A549 (cell line): ENCODE results near the gene DNAH17. TPM values are rescaled to one million over a fixed set of nuclear protein-coding genes. Genes with fewer than 3 reads are reported as not detected.

ENCODE experiments used
- ATAC-seq, 2 experiments: fragments of 200-7000 bp in 1 of 2; fragments of >200 bp in 1 of 2; cut with Nextera tagmentation in 1 of 2; cut with Tn5 transposase in 1 of 2; 3 replicates each; pipeline versions ENCODE4 v1.8.0 to v1.9.1; 2018 to 2020; ENCODE audit warnings: mild to moderate bottlenecking in 1 of 2, moderate library complexity in 1 of 2
- CTCF ChIA-PET: fragments of 300-600 bp; sonication (Branson Sonifier 250); formaldehyde crosslinking; extraction: SDS; loops from one replicate; lab custom pipeline; 2021; ENCODE audit warnings: antibody characterized with exemption, inconsistent platforms; lab: Yijun Ruan, JAX
- POLR2A ChIA-PET: fragments of 350-600 bp; formaldehyde crosslinking; extraction: SDS; loops from one replicate; lab custom pipeline; 2021; ENCODE audit warnings: antibody characterized with exemption, inconsistent platforms; lab: Yijun Ruan, JAX
- DNase-seq, 2 experiments: peaks; one replicate each; pipeline versions ENCODE4 v3.0.0 to v3.0.0-alpha.2; 2011 to 2016; ENCODE audit warnings: low read depth in 1 of 2, low spot score in 1 of 2
- FAIRE-seq: peaks from 2 replicates; lab custom pipeline; 2011; peaks lifted over from hg19 to GRCh38; lab: Jason Lieb, UNC
- H3K27ac ChIP-seq, 2 experiments: fragments of >200 bp; sonication (Bioruptor Twin); formaldehyde crosslinking; 3 replicates each; pipeline ENCODE4 v1.5.1; 2016 to 2017
- H3K4me1 ChIP-seq: fragments of >200 bp; sonication (Bioruptor Twin); formaldehyde crosslinking; 3 replicates; pipeline ENCODE4 v1.6.1; 2016
- H3K4me2 ChIP-seq: fragments of >200 bp; sonication (Bioruptor Twin); formaldehyde crosslinking; 3 replicates; pipeline ENCODE4 v1.6.1; 2016
- H3K4me3 ChIP-seq: fragments of >200 bp; sonication (Bioruptor Twin); formaldehyde crosslinking; 3 replicates; pipeline ENCODE4 v1.5.1; 2016
- H3K9me3 ChIP-seq: fragments of >200 bp; sonication (Bioruptor Twin); formaldehyde crosslinking; 3 replicates; pipeline ENCODE4 v1.6.1; 2016
- BHLHE40 ChIP-seq: IDR thresholded peaks from 2 replicates; pipeline ENCODE4 v1.6.1; 2012; ENCODE audit warnings: low read depth, low read length, inconsistent platforms
- CEBPB ChIP-seq, 2 experiments: fragments of >200 bp in 1 of 2; sonication (Bioruptor Twin) in 1 of 2; formaldehyde crosslinking in 1 of 2; IDR thresholded peaks; 2 replicates each; pipeline ENCODE4 v1.6.1; 2012 to 2016
- CHD2 ChIP-seq: fragments of 150-350 bp; IDR thresholded peaks from 2 replicates; pipeline ENCODE4 v1.6.1; 2014; ENCODE audit warnings: low read length; ENCODE audit not compliant: partially characterized antibody
- CHD4 ChIP-seq: fragments of 200-600 bp; sonication (generic); IDR thresholded peaks from 2 replicates; pipeline ENCODE4 v1.6.1; 2016; ENCODE audit warnings: antibody characterized with exemption, mild to moderate bottlenecking, borderline replicate concordance
- EHF ChIP-seq: fragments of 250-450 bp; sonication (Bioruptor Pico); IDR thresholded peaks from 2 replicates; pipeline ENCODE4 v1.5.0; 2020; ENCODE audit warnings: mild to moderate bottlenecking
- ESRRA ChIP-seq: fragments of 150-350 bp; IDR thresholded peaks from 2 replicates; pipeline ENCODE4 v1.6.1; 2014; ENCODE audit warnings: mild to moderate bottlenecking, low read length, borderline replicate concordance
- FOSB ChIP-seq: fragments of 250-450 bp; sonication (Bioruptor Pico); IDR thresholded peaks from 2 replicates; pipeline ENCODE4 v1.5.0; 2020; ENCODE audit warnings: mild to moderate bottlenecking, moderate library complexity
- FOXS1 ChIP-seq: fragments of 250-450 bp; sonication (Bioruptor Pico); IDR thresholded peaks from 2 replicates; pipeline ENCODE4 v1.5.0; 2020; ENCODE audit warnings: mild to moderate bottlenecking, moderate library complexity
- GATA3 ChIP-seq: IDR thresholded peaks from 2 replicates; pipeline ENCODE4 v1.6.1; 2012; ENCODE audit warnings: borderline replicate concordance
- HDAC2 ChIP-seq: fragments of 200-600 bp; sonication (generic); IDR thresholded peaks from 2 replicates; pipeline ENCODE4 v1.6.1; 2016
- HOXB5 ChIP-seq: fragments of 250-450 bp; sonication (Bioruptor Pico); IDR thresholded peaks from 2 replicates; pipeline ENCODE4 v1.5.0; 2020; ENCODE audit warnings: mild to moderate bottlenecking, moderate library complexity
- KDM5A ChIP-seq: fragments of 200-600 bp; sonication (generic); IDR thresholded peaks from 2 replicates; pipeline ENCODE4 v1.6.1; 2016; ENCODE audit warnings: antibody characterized with exemption, mild to moderate bottlenecking
- MAX ChIP-seq: IDR thresholded peaks from 2 replicates; pipeline ENCODE4 v1.6.1; 2012
- MAZ ChIP-seq: fragments of 150-350 bp; IDR thresholded peaks from 2 replicates; pipeline ENCODE4 v1.6.1; 2014; ENCODE audit warnings: antibody characterized with exemption, low read depth, low read length, borderline replicate concordance
- NFE2L2 ChIP-seq: fragments of 150-350 bp; conservative IDR thresholded peaks from 2 replicates; pipeline ENCODE4 v1.6.1; 2014; ENCODE audit warnings: low read length
- NPAS2 ChIP-seq: fragments of 250-450 bp; sonication (Bioruptor Pico); IDR thresholded peaks from 2 replicates; pipeline ENCODE4 v1.8.0; 2022; ENCODE audit warnings: mild to moderate bottlenecking, moderate library complexity, borderline replicate concordance
- NR3C1 ChIP-seq: fragments of >200 bp; sonication (Bioruptor Twin); formaldehyde crosslinking; IDR thresholded peaks from 3 replicates; pipeline ENCODE4 v1.6.1; 2017
- PBX3 ChIP-seq: IDR thresholded peaks from 2 replicates; pipeline ENCODE4 v1.6.1; 2012
- PHF8 ChIP-seq: fragments of 200-600 bp; sonication (generic); IDR thresholded peaks from 2 replicates; pipeline ENCODE4 v1.6.1; 2016; ENCODE audit warnings: low read depth, mild to moderate bottlenecking, antibody characterized with exemption, moderate library complexity, borderline replicate concordance
- POLR2A ChIP-seq: IDR thresholded peaks from 2 replicates; pipeline ENCODE4 v1.6.1; 2012; ENCODE audit warnings: mild to moderate bottlenecking, low read length
- RAD21 ChIP-seq, 2 experiments: fragments of >200 bp in 1 of 2; sonication (Bioruptor Twin) in 1 of 2; formaldehyde crosslinking in 1 of 2; IDR thresholded peaks in 1 of 2; conservative IDR thresholded peaks in 1 of 2; 2 replicates in 1 of 2; 3 replicates in 1 of 2; pipeline ENCODE4 v1.6.1; 2012 to 2018; ENCODE audit warnings: inconsistent platforms in 1 of 2
- RNF2 ChIP-seq: fragments of 200-600 bp; sonication (generic); IDR thresholded peaks from 2 replicates; pipeline ENCODE4 v1.6.1; 2016; ENCODE audit warnings: low read depth, mild to moderate bottlenecking, antibody characterized with exemption, moderate library complexity, borderline replicate concordance
- TFCP2L1 ChIP-seq: fragments of 250-450 bp; sonication (Bioruptor Pico); IDR thresholded peaks from 2 replicates; pipeline ENCODE4 v1.5.0; 2021; ENCODE audit warnings: mild to moderate bottlenecking
- TP53 ChIP-seq: fragments of 250-450 bp; sonication (Bioruptor Pico); IDR thresholded peaks from 2 replicates; pipeline ENCODE4 v1.5.0; 2021; ENCODE audit warnings: mild to moderate bottlenecking, moderate library complexity
- ZC3H11A ChIP-seq: fragments of 450-650 bp; IDR thresholded peaks from 2 replicates; pipeline ENCODE4 v1.6.1; 2014; ENCODE audit warnings: antibody characterized with exemption, mild to moderate bottlenecking
- ZFP36 ChIP-seq: fragments of 450-650 bp; IDR thresholded peaks from 2 replicates; pipeline ENCODE4 v1.6.1; 2014; ENCODE audit warnings: borderline replicate concordance; ENCODE audit not compliant: partially characterized antibody
- WGBS: methylation state at CpG from one replicate; pipeline ENCODE4 v1.1.6; 2017; ENCODE audit errors: missing lambda C conversion rate; 5-methylcytosine and 5-hydroxymethylcytosine counted together
- polyA plus RNA-seq, 4 experiments: library from polyadenylated mRNA; depleted of rRNA in 3 of 4; stranded (reverse); fragments of >200 nt; fragmentation: RNase III in 1 of 4; extraction: RNeasy Plus Mini Kit Qiagen cat#74134 plus additional on column Dnase treatment in 1 of 4; gene quantifications; 2 replicates in 3 of 4; 3 replicates in 1 of 4; pipeline ENCODE4 v1.2.3, GENCODE V29; 2011 to 2017
- TF ChIP-seq, protein P1 (sequence below): fragments of 450-650 bp; IDR thresholded peaks from 2 replicates; pipeline ENCODE4 v1.6.1; 2014; ENCODE audit warnings: antibody characterized with exemption
- TF ChIP-seq, protein P2 (sequence below): fragments of 250-450 bp; sonication (Bioruptor Pico); IDR thresholded peaks from 2 replicates; pipeline ENCODE4 v1.5.0; 2021; ENCODE audit warnings: mild to moderate bottlenecking, moderate library complexity, borderline replicate concordance
- TF ChIP-seq, protein P3 (sequence below): fragments of >200 bp; sonication (Bioruptor Twin); formaldehyde crosslinking; IDR thresholded peaks from 2 replicates; pipeline ENCODE4 v1.6.1; 2016
- TF ChIP-seq, protein P4 (sequence below): IDR thresholded peaks from 2 replicates; pipeline ENCODE4 v1.6.1; 2012; ENCODE audit warnings: low read depth, borderline replicate concordance

The DNAH17 gene
- polyA plus RNA-seq, 2 of the 4 experiments (the other 2 are of a cell fraction): 0.21 to 0.26 TPM

- POLR2A ChIA-PET: no interaction called here
- no peak for FAIRE-seq
- Histone ChIP-seq H3K4me3 (no peak overlapping the region), H3K27ac (peak overlapping the region in 1 of 2 experiments; percentile 81; a peak in 2 of 6 replicates), H3K9me3 (no peaks in the 10 kb centered on the region), H3K4me1 (peaks cover 33% of the 10 kb centered on the region), H3K4me2 (no peak overlapping the region)
- no peak for DNase-seq
- no peak for ATAC-seq
- CTCF ChIA-PET: interaction anchor here (0.9 to 10.2 kb wide), 2 partner anchors 15 to 180 kb away, joined by 3 to 51 read pairs; no protein-coding TSS in a partner anchor
- WGBS: 85% methylated on average over 10 of the region's 10 CpGs
- TF ChIP-seq CHD2 (no peak), PHF8 (no peak), TP53 (CRISPR knock-in tag) (no peak), ESRRA (no peak), NPAS2 (no peak), HOXB5 (CRISPR knock-in tag) (no peak), RAD21 (conservative IDR thresholded peaks at IDR 0.05 in 1 of 2, IDR thresholded peaks at IDR 0.05 in 1 of 2) (no peak), FOXS1 (CRISPR knock-in tag) (no peak), GATA3 (no peak), CEBPB (IDR thresholded peaks at IDR 0.05) (no peak), NR3C1 (no peak), CHD4 (no peak), MAZ (no peak), POLR2A (no peak), RNF2 (no peak)
These were observed 48.7 kb downstream of the DNAH17 start for GRCh38 chr17:78528541-78528940.

DNA sequence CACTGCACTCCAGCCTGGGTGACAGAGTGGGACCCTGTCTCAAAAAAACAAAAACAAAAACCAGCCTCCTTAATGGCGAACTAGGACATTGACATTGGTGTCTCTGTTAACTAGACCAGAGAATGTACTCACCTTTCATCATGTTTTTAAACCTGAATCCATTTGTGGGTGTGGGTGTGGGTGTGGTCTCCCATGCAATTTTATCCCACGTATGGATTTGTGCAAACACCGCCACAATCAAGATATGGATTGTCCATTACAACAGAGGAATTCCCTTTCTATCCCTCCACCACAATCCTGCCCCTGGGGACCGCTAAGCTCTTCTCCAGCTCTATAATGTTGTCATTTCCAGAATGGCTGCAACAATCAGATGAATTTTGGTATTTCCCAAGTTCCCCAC lies 49.9 kb downstream of the DNAH17 start:
- WGBS: 86% methylated on average over 4 of the region's 4 CpGs
- H3K4me3 ChIP-seq: no peak overlapping the region
- ChIA-PET CTCF (interaction anchor here (0.8 to 1.4 kb wide), 3 partner anchors 12 to 23 kb away, joined by 3 read pairs; no protein-coding TSS in a partner anchor), POLR2A (no interaction called here)
- H3K4me1 ChIP-seq: peaks cover 23% of the 10 kb centered on the region
- DNase-seq (no peak), ATAC-seq (no peak), FAIRE-seq (no peak)
- TF ChIP-seq, protein P1, sequence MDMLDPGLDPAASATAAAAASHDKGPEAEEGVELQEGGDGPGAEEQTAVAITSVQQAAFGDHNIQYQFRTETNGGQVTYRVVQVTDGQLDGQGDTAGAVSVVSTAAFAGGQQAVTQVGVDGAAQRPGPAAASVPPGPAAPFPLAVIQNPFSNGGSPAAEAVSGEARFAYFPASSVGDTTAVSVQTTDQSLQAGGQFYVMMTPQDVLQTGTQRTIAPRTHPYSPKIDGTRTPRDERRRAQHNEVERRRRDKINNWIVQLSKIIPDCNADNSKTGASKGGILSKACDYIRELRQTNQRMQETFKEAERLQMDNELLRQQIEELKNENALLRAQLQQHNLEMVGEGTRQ: no peak
- TF ChIP-seq CHD4: no peak
- TF ChIP-seq, protein P2, sequence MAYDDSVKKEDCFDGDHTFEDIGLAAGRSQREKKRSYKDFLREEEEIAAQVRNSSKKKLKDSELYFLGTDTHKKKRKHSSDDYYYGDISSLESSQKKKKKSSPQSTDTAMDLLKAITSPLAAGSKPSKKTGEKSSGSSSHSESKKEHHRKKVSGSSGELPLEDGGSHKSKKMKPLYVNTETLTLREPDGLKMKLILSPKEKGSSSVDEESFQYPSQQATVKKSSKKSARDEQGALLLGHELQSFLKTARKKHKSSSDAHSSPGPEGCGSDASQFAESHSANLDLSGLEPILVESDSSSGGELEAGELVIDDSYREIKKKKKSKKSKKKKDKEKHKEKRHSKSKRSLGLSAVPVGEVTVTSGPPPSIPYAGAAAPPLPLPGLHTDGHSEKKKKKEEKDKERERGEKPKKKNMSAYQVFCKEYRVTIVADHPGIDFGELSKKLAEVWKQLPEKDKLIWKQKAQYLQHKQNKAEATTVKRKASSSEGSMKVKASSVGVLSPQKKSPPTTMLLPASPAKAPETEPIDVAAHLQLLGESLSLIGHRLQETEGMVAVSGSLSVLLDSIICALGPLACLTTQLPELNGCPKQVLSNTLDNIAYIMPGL (CRISPR knock-in tag): no peak
- H3K9me3 ChIP-seq: no peaks in the 10 kb centered on the region
- no peak overlapping the region for H3K4me2 ChIP-seq
- peak overlapping the region in 1 of 2 experiments; percentile 81; a peak in 1 of 6 replicates for H3K27ac ChIP-seq

- POLR2A ChIA-PET: no interaction called here
- 86% methylated on average over 30 of the region's 30 CpGs for WGBS
- ATAC-seq: peak in 1 of 2 experiments; percentile 11; a peak in 1 of 6 replicates
- H3K4me1 ChIP-seq: peaks cover 15% of the 10 kb centered on the region
- H3K4me3 ChIP-seq: no peak overlapping the region
- no peak overlapping the region for H3K4me2 ChIP-seq
- DNase-seq: no peak
- FAIRE-seq: no peak
- H3K27ac ChIP-seq: peak overlapping the region in 1 of 2 experiments; percentile 71; a peak in 3 of 6 replicates
- CTCF ChIA-PET: interaction anchor here (0.7 to 2.1 kb wide), 5 partner anchors 8 to 182 kb away, joined by 3 to 8 read pairs (median 4); no protein-coding TSS in a partner anchor
- no peaks in the 10 kb centered on the region for H3K9me3 ChIP-seq
- TF ChIP-seq MAZ (no peak), FOSB (CRISPR knock-in tag) (no peak), MAX (no peak), KDM5A (no peak), HDAC2 (no peak), NFE2L2 (no peak), RAD21 (conservative IDR thresholded peaks at IDR 0.05 in 1 of 2, IDR thresholded peaks at IDR 0.05 in 1 of 2) (no peak), ZFP36 (no peak), PBX3 (no peak), EHF (CRISPR knock-in tag) (no peak), BHLHE40 (no peak), ZC3H11A (no peak), HOXB5 (CRISPR knock-in tag) (no peak), TFCP2L1 (CRISPR knock-in tag) (no peak)
- TF ChIP-seq, protein P3, sequence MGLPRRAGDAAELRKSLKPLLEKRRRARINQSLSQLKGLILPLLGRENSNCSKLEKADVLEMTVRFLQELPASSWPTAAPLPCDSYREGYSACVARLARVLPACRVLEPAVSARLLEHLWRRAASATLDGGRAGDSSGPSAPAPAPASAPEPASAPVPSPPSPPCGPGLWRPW: no peak
- TF ChIP-seq, protein P4, sequence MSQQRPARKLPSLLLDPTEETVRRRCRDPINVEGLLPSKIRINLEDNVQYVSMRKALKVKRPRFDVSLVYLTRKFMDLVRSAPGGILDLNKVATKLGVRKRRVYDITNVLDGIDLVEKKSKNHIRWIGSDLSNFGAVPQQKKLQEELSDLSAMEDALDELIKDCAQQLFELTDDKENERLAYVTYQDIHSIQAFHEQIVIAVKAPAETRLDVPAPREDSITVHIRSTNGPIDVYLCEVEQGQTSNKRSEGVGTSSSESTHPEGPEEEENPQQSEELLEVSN: no peak
These were observed 50.8 kb downstream of the DNAH17 start for GRCh38 chr17:78526231-78527025.
